Peyer's patch (tissue), 4 donors: ENCODE data around the gene PIGW. TPM values are rescaled to one million over a fixed set of nuclear protein-coding genes. Genes with fewer than 3 reads are reported as not detected.
"Not testable (repeated sequence)": the region's sequence is repeated elsewhere in the genome, so short reads cannot be mapped to it uniquely, and the experiment has no call there.

ENCODE experiments used
- DNase-seq, 3 donors: peaks; one replicate each; pipeline ENCODE4 v3.0.0-alpha.2; 2017 to 2019
- H3K27ac ChIP-seq, 4 donors: fragments of 200-600 bp; sonication (generic); one replicate each; pipeline ENCODE4 v1.5.1; 2016 to 2019
- H3K27me3 ChIP-seq, 2 donors: fragments of 200-600 bp; sonication (generic); one replicate each; pipeline ENCODE4 v1.5.1; 2019
- H3K36me3 ChIP-seq, 3 donors: fragments of 200-600 bp; sonication (generic); one replicate each; pipeline ENCODE4 v1.5.1; 2016 to 2019
- H3K4me1 ChIP-seq, 4 donors: fragments of 200-600 bp; sonication (generic); one replicate each; pipeline ENCODE4 v1.5.1; 2016 to 2019
- H3K4me3 ChIP-seq, 4 donors: fragments of 200-600 bp; sonication (generic); 1 replicate in 3 of 4; 2 replicates in 1 of 4; pipeline ENCODE4 v1.5.1; 2016 to 2019; ENCODE audit warnings: mild to moderate bottlenecking in 1 of 4
- H3K9me3 ChIP-seq, 4 donors: fragments of 200-600 bp; sonication (generic); one replicate each; pipeline ENCODE4 v1.5.1; 2016 to 2019; ENCODE audit warnings: mild to moderate bottlenecking in 1 of 4
- POLR2A ChIP-seq, 2 donors: fragments of 450-650 bp; IDR thresholded peaks; one replicate each; pipeline ENCODE4 v1.5.1; 2017; ENCODE audit warnings: antibody characterized with exemption in 2 of 2, mild to moderate bottlenecking in 2 of 2, moderate library complexity in 2 of 2
- total RNA-seq, 4 donors: library from RNA; depleted of rRNA; stranded (reverse); fragments of >200 nt; gene quantifications; one replicate each; pipeline ENCODE4 v1.1.0, GENCODE V29; 2016
- TF ChIP-seq, protein P1 (sequence below), 6 experiments: fragments of 450-650 bp in 4 of 6; fragments of 200-600 bp in 2 of 6; sonication (generic) in 1 of 6; IDR thresholded peaks; one replicate each; pipeline ENCODE4 v1.5.1; 2017 to 2019; ENCODE audit warnings: antibody characterized with exemption in 6 of 6, mild to moderate bottlenecking in 3 of 6, moderate library complexity in 1 of 6

The PIGW gene
- total RNA-seq, 4 donors from 2014 or later: 2.5 to 4.4 (median 4.3) TPM; not detected in 1

GRCh38 chr17:36504156-36504545 lies 30.6 kb upstream of the PIGW start:
- no peak for DNase-seq
- no peaks in the 10 kb centered on the region for H3K4me1 ChIP-seq
- no peaks in the 10 kb centered on the region for H3K27me3 ChIP-seq
- no peak for TF ChIP-seq POLR2A (IDR thresholded peaks at IDR 0.05)
- TF ChIP-seq, protein P1, sequence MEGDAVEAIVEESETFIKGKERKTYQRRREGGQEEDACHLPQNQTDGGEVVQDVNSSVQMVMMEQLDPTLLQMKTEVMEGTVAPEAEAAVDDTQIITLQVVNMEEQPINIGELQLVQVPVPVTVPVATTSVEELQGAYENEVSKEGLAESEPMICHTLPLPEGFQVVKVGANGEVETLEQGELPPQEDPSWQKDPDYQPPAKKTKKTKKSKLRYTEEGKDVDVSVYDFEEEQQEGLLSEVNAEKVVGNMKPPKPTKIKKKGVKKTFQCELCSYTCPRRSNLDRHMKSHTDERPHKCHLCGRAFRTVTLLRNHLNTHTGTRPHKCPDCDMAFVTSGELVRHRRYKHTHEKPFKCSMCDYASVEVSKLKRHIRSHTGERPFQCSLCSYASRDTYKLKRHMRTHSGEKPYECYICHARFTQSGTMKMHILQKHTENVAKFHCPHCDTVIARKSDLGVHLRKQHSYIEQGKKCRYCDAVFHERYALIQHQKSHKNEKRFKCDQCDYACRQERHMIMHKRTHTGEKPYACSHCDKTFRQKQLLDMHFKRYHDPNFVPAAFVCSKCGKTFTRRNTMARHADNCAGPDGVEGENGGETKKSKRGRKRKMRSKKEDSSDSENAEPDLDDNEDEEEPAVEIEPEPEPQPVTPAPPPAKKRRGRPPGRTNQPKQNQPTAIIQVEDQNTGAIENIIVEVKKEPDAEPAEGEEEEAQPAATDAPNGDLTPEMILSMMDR (IDR thresholded peaks at IDR 0.05): no peak
- H3K4me3 ChIP-seq: no peak overlapping the region
- no peak overlapping the region for H3K27ac ChIP-seq
- H3K36me3 ChIP-seq: peaks cover 0 to 68% (median 0%) of the 10 kb centered on the region in 3 donors
- no peaks in the 10 kb centered on the region for H3K9me3 ChIP-seq

DNA sequence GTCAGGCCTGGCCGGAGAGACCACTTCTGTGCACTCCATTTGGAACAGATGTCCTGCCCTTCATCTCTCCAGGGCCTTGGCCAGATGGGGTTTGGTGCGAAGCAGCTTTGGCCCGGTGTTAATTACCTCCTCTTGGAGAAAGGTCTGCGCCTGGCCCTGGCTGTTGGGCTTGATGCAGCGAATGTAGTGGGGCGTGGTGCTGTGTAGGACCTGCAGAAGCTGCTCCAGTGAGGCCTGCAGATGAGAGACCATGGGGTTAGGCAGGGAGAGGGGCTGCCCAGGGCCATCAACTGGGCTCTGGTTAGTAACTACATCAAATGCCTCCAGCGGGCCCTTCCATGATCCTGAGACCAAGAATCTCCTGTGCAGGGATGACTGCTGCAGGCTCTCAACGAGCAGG lies 29.6 kb upstream of the PIGW start:
- no peaks in the 10 kb centered on the region for H3K27me3 ChIP-seq
- TF ChIP-seq, protein P1 (IDR thresholded peaks at IDR 0.05): no peak
- no peak for TF ChIP-seq POLR2A (IDR thresholded peaks at IDR 0.05)
- H3K9me3 ChIP-seq: no peaks in the 10 kb centered on the region
- no peak overlapping the region for H3K27ac ChIP-seq
- no peaks in the 10 kb centered on the region for H3K4me1 ChIP-seq
- DNase-seq: no peak
- no peak overlapping the region for H3K4me3 ChIP-seq
- peaks cover 0 to 74% (median 0%) of the 10 kb centered on the region in 3 donors for H3K36me3 ChIP-seq

DNA sequence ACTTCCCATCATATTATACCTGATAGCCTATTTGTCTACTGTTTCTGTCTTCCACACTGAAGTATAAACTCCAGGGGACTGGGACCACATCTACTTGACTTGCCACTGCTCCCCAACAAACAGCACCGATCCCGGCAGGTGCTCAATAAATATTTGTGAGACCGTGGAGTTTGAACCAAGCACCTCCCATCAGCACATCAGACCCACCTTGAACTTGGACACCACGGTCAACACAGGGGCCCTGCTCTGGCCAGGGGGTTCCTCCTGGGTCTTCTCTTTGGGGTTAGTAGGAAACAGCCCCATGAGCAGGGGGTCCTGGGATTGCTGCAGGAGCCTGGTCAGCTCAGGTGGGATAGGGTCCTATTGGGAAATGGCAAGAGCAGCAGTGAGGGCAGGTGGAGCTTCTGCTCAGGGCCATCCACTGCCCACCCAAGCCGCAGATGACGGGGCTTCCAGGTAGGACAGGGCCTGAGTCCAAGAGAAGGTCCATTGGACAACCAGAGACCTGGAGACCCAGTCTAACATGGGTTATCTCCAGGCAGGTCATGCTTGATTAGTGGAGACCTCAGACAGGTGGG lies 28.4 kb upstream of the PIGW start:
- DNase-seq: no peak
- no peak overlapping the region for H3K27ac ChIP-seq
- H3K4me3 ChIP-seq: no peak overlapping the region
- peaks cover 0 to 79% (median 0%) of the 10 kb centered on the region in 3 donors for H3K36me3 ChIP-seq
- H3K9me3 ChIP-seq: no peaks in the 10 kb centered on the region
- H3K4me1 ChIP-seq: no peaks in the 10 kb centered on the region
- no peak for TF ChIP-seq POLR2A (IDR thresholded peaks at IDR 0.05)
- TF ChIP-seq, protein P1 (IDR thresholded peaks at IDR 0.05): no peak
- no peaks in the 10 kb centered on the region for H3K27me3 ChIP-seq

- TF ChIP-seq POLR2A (IDR thresholded peaks at IDR 0.05): no peak
- TF ChIP-seq, protein P1 (IDR thresholded peaks at IDR 0.05): no peak
- Histone ChIP-seq H3K36me3 (peaks cover 0 to 77% (median 0%) of the 10 kb centered on the region in 3 donors), H3K27me3 (no peaks in the 10 kb centered on the region), H3K4me1 (no peaks in the 10 kb centered on the region), H3K9me3 (no peaks in the 10 kb centered on the region), H3K4me3 (no peak overlapping the region), H3K27ac (no peak overlapping the region)
- no peak for DNase-seq
Observed at GRCh38 chr17:36506831-36507230, 28.0 kb upstream of the PIGW start.

GRCh38 chr17:36507266-36507665 lies 27.5 kb upstream of the PIGW start:
- no peaks in the 10 kb centered on the region for H3K9me3 ChIP-seq
- TF ChIP-seq POLR2A (IDR thresholded peaks at IDR 0.05): no peak
- TF ChIP-seq, protein P1 (IDR thresholded peaks at IDR 0.05): no peak
- H3K4me1 ChIP-seq: no peaks in the 10 kb centered on the region
- H3K27me3 ChIP-seq: no peaks in the 10 kb centered on the region
- peaks cover 0 to 77% (median 0%) of the 10 kb centered on the region in 3 donors for H3K36me3 ChIP-seq
- no peak for DNase-seq
- no peak overlapping the region for H3K27ac ChIP-seq
- no peak overlapping the region for H3K4me3 ChIP-seq

DNA sequence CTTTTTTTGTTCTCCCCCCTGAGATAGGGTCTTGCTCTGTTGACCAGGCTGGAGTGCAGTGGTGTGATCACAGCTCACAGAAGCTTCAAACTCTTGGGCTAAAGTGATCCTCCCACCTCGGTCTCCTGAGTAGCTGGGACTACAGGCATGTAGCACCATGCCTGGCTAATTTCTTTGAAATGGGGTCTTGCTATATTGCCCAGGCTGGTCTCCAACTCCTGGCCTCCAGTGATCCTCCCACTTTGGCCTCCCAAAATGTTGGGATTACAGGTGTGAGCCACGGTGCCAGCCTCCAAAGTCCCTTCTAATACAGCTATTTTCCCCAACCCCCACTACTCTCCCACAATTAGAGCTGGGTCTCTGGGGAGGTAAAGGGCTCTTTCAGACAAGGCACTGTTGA lies 26.3 kb upstream of the PIGW start:
- not testable (repeated sequence) for H3K27me3 ChIP-seq, H3K27ac ChIP-seq, H3K9me3 ChIP-seq, H3K4me1 ChIP-seq, H3K4me3 ChIP-seq
- peak in 1 of 3 donors; percentile 14 for DNase-seq
- peaks cover 0 to 80% (median 0%) of the 10 kb centered on the region in 3 donors for H3K36me3 ChIP-seq
